BE2C (cell line): Measurements from ENCODE around the gene SRPRB.

Source experiments
- DNase-seq: peaks from one replicate; pipeline ENCODE4 v3.0.0-alpha.2; 2020
- H3K27me3 ChIP-seq: fragments of 250-450 bp; sonication (Bioruptor Pico); 2 replicates; pipeline ENCODE4 v1.5.1; 2020; ENCODE audit warnings: mild to moderate bottlenecking
- H3K36me3 ChIP-seq: fragments of 250-450 bp; sonication (Bioruptor Pico); 2 replicates; pipeline ENCODE4 v1.5.1; 2020; ENCODE audit warnings: mild to moderate bottlenecking
- H3K4me1 ChIP-seq: fragments of 250-450 bp; sonication (Bioruptor Pico); 2 replicates; pipeline ENCODE4 v1.5.1; 2020
- H3K4me3 ChIP-seq: 2 replicates; pipeline ENCODE4 v1.5.1; 2011; ENCODE audit warnings: low read depth, low read length
- H3K9me3 ChIP-seq: fragments of 250-450 bp; sonication (Bioruptor Pico); 2 replicates; pipeline ENCODE4 v1.5.1; 2020
- CTCF ChIP-seq: IDR thresholded peaks from 2 replicates; pipeline ENCODE4 v1.5.1; 2012; ENCODE audit warnings: mild to moderate bottlenecking, low read depth, low read length

The SRPRB gene

GRCh38 chr3:133765256-133765655, 40.4 kb upstream of the SRPRB start:
- H3K4me1 ChIP-seq: no peaks in the 10 kb centered on the region
- H3K9me3 ChIP-seq: no peaks in the 10 kb centered on the region
- no peaks in the 10 kb centered on the region for H3K36me3 ChIP-seq
- H3K27me3 ChIP-seq: peaks cover 22% of the 10 kb centered on the region
- TF ChIP-seq CTCF: no peak
- no peak overlapping the region for H3K4me3 ChIP-seq
- no peak for DNase-seq

GRCh38 chr3:133767607-133768006, 38.0 kb upstream of the SRPRB start:
- no peak for TF ChIP-seq CTCF
- H3K9me3 ChIP-seq: no peaks in the 10 kb centered on the region
- H3K4me1 ChIP-seq: no peaks in the 10 kb centered on the region
- H3K27me3 ChIP-seq: peaks cover 12% of the 10 kb centered on the region
- H3K4me3 ChIP-seq: no peak overlapping the region
- H3K36me3 ChIP-seq: no peaks in the 10 kb centered on the region
- no peak for DNase-seq

- no peaks in the 10 kb centered on the region for H3K4me1 ChIP-seq
- H3K36me3 ChIP-seq: no peaks in the 10 kb centered on the region
- DNase-seq: no peak
- TF ChIP-seq CTCF: no peak
- H3K27me3 ChIP-seq: peaks cover 9% of the 10 kb centered on the region
- no peaks in the 10 kb centered on the region for H3K9me3 ChIP-seq
- H3K4me3 ChIP-seq: no peak overlapping the region
Measured at GRCh38 chr3:133769536-133769935, 36.1 kb upstream of the SRPRB start.

GRCh38 chr3:133773732-133774131, 31.9 kb upstream of the SRPRB start:
- Histone ChIP-seq H3K27me3 (peaks cover 20% of the 10 kb centered on the region), H3K36me3 (no peaks in the 10 kb centered on the region), H3K9me3 (no peaks in the 10 kb centered on the region), H3K4me3 (no peak overlapping the region), H3K4me1 (no peaks in the 10 kb centered on the region)
- no peak for DNase-seq
- no peak for TF ChIP-seq CTCF

GRCh38 chr3:133775309-133775708, 30.3 kb upstream of the SRPRB start:
- Histone ChIP-seq H3K36me3 (no peaks in the 10 kb centered on the region), H3K9me3 (no peaks in the 10 kb centered on the region), H3K4me3 (no peak overlapping the region), H3K27me3 (peaks cover 29% of the 10 kb centered on the region), H3K4me1 (no peaks in the 10 kb centered on the region)
- DNase-seq: no peak
- TF ChIP-seq CTCF: no peak

- H3K4me1 ChIP-seq: no peaks in the 10 kb centered on the region
- H3K36me3 ChIP-seq: no peaks in the 10 kb centered on the region
- peaks cover 29% of the 10 kb centered on the region for H3K27me3 ChIP-seq
- H3K9me3 ChIP-seq: no peaks in the 10 kb centered on the region
- DNase-seq: no peak
- no peak overlapping the region for H3K4me3 ChIP-seq
- TF ChIP-seq CTCF: no peak
Measured at GRCh38 chr3:133775835-133776234, 29.8 kb upstream of the SRPRB start.
